HG02678 (cell line): ENCODE measurements around the gene MYMX.
"Not testable (repeated sequence)": the region's sequence is repeated elsewhere in the genome, so short reads cannot be mapped to it uniquely, and the experiment has no call there.

Experiments used
- ATAC-seq: cut with Tn5 transposase; IDR thresholded peaks from one replicate; pipeline ENCODE4 v1.9.1; 2021; ENCODE audit warnings: mild to moderate bottlenecking, moderate library complexity; ENCODE audit not compliant: unreplicated experiment

The MYMX gene

DNA sequence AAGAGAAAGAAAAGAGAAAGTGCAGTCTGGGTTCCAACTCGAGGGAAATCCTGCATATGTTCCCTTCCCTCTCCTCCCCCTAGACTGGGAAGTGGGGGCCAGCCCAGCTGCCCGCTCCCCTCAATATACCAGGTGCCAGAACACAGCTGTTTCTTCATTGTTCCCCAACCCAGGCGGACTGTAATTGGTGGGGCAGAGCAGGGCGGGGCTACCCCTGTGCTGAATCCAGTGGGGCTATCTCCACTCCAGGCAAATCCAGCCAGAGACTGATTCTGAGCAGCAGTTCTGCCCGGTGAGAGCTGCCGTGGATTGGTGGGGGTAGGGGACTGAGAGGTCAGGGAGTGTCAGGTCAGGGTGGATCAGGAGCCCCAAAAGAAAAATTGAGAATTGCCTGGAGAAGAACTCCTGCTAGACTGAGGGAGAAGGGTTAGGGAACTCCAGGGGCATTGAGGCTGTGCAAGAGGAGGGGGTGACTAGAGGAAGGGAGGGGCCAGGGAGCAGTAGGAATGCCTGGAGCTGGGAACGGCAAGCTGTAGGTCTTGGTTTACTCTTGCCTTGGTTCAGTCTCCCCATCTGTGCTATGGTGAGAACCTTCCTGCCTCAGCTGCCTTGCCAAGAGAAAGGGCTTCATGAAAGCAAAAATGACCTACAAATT is at the start of gene MYMX:
MYMX (plus strand) TSS at position 250 of the 655 bp plus-strand sequence. CDS start 546 bp downstream, outside the sequence.
- ATAC-seq = no peak

DNA sequence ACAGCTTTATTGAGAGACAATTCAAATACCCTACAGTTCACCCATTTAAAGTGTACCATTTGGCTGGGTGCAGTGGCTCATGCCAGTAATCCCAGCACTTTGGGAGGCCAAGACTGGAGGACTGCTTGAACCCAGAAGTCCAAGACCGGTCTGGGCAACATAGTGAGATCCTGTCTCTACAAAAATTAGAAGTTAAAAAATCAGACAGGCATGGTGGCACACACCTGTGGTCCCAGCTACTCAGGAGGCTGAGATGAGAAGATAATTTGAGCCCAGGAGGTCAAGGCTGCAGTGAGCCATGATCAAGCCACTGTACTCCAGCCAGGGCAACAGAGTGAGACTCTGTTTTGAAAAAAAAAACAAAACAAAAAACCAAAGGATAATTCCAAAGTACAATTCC is 49.2 kb upstream of the MYMX start:
- ATAC-seq = no peak

GRCh38 chr6:44169154-44169553 is 47.6 kb upstream of the MYMX start:
- ATAC-seq = no peak

DNA sequence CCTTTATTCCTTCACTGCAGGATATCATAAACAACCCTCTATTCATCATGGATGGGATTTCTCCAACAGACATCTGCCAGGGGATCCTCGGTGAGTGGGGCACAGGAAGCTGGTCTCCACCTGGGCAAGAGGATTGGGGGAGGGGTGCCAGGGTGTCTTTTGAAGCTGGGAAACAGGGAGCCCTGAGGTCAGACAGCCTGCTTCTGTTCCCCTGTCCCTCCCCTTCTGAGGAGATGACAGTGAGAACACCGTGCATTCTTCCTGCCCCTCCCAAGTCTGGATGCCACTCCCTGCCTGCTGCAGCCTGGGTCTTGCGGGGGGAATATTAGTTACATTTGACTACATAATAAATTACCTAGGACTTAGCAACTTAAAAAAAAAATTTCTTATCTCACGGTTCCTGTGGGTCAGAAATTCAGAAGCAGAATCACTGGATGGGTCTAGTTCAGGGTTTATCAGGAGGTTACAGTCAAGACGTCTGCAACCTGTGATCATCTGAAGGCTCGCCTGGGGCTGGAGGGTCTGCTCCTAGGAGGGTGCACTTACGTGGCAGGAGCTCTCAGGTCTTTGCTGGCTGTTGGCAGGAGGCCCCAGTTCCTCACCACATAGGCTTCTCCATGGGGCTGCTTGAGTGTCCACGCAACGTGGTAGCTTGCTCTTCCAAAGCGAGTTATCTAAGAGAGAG is 46.7 kb upstream of the MYMX start:
- no peak for ATAC-seq

GRCh38 chr6:44171899-44172546 is 44.7 kb upstream of the MYMX start:
- no peak for ATAC-seq

DNA sequence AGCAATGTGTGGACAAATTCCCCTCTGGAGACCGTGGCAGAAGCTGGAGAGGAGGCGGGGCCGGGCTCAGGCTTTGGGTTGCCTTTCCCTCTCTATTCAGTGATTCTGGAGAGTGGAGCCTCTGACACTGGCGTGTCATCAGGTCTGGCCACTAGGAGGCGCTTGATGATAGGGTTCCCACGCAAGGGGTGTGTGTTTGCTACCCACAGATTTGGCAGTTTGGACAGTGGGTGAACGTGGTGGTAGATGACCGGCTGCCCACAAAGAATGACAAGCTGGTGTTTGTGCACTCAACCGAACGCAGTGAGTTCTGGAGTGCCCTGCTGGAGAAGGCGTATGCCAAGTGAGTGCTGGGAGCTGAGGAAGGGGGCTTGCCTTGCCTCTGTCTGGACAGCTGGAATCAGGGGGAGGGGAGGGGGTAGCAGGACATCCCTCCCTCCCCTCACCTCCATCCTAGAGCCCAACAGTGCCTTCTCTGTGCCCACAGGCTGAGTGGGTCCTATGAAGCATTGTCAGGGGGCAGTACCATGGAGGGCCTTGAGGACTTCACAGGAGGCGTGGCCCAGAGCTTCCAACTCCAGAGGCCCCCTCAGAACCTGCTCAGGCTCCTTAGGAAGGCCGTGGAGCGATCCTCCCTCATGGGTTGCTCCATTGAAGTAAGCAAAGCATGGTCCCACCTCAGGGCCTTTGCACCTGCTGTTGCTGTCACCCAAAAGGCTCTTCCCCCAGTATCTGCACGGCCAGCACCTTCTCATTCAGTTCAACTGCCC is 43.8 kb upstream of the MYMX start:
- ATAC-seq = peak; percentile 65

DNA sequence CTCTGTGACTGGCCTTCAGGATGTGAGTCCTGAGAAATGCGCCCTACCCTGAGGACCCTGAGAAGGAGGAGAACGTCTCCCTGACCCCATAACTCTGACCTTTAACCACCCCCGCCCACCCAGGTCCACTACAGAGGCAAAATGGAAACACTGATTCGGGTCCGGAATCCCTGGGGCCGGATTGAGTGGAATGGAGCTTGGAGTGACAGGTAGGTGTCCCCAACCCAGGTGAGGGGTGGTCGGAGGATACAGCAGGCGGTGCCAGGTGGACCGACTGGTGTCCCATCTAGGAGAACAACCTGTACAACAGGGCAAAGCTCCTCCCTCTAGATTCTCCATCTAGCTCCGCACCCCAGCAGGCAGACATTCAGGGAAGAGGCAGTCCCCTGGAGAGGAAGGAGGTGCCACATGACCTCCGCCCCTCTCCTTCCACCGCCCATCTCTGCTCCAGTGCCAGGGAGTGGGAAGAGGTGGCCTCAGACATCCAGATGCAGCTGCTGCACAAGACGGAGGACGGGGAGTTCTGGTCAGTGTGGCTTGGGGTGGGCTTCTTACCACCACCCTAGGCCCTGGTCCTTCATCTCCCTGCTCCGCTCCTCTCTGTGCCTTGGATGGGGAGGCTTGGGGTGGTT is 40.5 kb upstream of the MYMX start:
- no peak for ATAC-seq

- ATAC-seq = peak; percentile 52
Observed at GRCh38 chr6:44176762-44177509, 39.8 kb upstream of the MYMX start.

- no peak for ATAC-seq
Observed at GRCh38 chr6:44177691-44178423, 38.9 kb upstream of the MYMX start.

- ATAC-seq = no peak
Observed at GRCh38 chr6:44178424-44179071, 38.2 kb upstream of the MYMX start.

- ATAC-seq = no peak
Observed at GRCh38 chr6:44179072-44179536, 37.6 kb upstream of the MYMX start.

DNA sequence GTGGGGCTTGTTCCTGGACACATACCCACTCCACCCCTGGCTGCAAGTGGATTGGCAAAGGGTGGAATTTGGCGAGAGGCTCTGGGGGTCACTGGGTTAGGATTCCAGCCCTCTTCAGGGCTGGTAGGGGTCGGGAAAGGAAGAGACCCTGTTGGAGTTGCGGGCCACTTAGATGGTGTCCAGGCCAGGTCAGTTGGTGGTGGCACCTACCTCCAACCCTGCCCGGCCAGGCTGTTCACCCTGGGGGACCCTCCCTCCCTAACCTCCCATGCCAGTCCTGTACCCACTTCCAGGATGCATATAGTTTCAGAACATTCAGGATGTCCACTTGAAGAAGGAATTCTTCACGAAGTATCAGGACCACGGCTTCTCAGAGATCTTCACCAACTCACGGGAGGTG is 37.1 kb upstream of the MYMX start:
- no peak for ATAC-seq

GRCh38 chr6:44180406-44180805 is 36.3 kb upstream of the MYMX start:
- no peak for ATAC-seq

DNA sequence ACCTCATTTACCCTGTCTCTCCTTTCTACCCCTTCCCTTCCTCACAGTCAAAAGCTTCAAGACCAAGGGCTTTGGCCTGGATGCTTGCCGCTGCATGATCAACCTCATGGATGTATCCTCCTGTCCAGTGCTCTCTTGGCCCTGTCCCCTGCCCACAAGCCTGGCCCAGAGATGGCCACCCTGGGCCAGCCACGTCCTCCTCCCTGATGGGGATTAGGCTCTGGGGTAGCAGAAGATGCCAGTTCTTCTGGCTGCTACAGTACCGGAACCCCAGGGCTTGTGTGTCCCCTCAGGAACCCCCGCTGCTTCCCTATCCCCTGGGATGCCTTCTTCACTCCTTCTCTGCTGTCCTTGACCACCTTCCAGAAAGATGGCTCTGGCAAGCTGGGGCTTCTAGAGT is 35.8 kb upstream of the MYMX start:
- ATAC-seq = no peak

DNA sequence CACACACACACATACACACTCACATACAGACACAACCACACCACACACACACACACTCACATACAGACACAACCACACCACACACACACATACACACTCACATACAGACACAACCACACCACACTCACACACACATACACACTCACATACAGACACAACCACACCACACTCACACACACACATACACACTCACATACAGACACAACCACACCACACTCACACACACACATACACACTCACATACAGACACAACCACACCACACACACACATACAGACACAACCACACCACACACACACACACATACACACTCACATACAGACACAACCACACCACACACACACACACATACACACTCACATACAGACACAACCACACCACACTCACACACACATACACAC is 34.9 kb upstream of the MYMX start:
- not testable (repeated sequence) for ATAC-seq

GRCh38 chr6:44182911-44183390 is 33.8 kb upstream of the MYMX start:
- ATAC-seq = no peak

GRCh38 chr6:44183783-44184182 is 32.9 kb upstream of the MYMX start:
- ATAC-seq = no peak

DNA sequence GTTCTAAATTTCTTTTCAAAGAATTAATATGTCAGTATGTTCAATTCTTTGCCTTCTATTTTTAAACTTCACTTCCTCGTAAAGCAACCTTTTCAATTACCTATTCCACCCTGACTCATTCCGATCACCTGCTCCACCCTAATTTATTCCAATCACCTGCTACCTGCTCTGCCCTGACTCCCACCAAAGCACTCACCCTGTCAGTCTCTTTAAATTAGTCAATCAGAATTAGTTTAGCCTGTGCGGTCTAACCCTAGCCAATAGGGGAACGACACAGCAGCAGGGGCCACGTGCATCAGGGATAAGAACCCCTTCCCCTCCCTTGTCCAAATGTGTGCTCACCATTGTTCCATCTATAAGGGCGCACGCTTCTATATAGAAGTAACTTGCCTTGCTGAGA is 31.4 kb upstream of the MYMX start:
- not testable (repeated sequence) for ATAC-seq
